Mucosa of stomach (tissue), 1 donor: ENCODE data around the gene CD34.

Experiments used
- H3K27me3 ChIP-seq: one replicate; pipeline ENCODE4 v1.7.0; 2013; ENCODE audit warnings: mild to moderate bottlenecking, low read length; ENCODE audit not compliant: control insufficient read depth, insufficient read depth
- H3K36me3 ChIP-seq: one replicate; pipeline ENCODE4 v1.7.0; 2013; ENCODE audit warnings: low read length; ENCODE audit not compliant: control insufficient read depth, insufficient read depth
- H3K4me1 ChIP-seq: one replicate; pipeline ENCODE4 v1.7.0; 2013; ENCODE audit warnings: mild to moderate bottlenecking, low read length; ENCODE audit not compliant: control insufficient read depth, insufficient read depth
- H3K4me3 ChIP-seq: one replicate; pipeline ENCODE4 v1.7.0; 2013; ENCODE audit warnings: low read length
- H3K9ac ChIP-seq: one replicate; pipeline ENCODE4 v1.7.0; 2013; ENCODE audit warnings: mild to moderate bottlenecking, low read length, moderate library complexity
- H3K9me3 ChIP-seq: one replicate; pipeline ENCODE4 v1.7.0; 2013; ENCODE audit warnings: mild to moderate bottlenecking, low read length, moderate library complexity; ENCODE audit not compliant: control insufficient read depth
- donor health status: Pancreatic carcinoma.

CD34 gene

DNA sequence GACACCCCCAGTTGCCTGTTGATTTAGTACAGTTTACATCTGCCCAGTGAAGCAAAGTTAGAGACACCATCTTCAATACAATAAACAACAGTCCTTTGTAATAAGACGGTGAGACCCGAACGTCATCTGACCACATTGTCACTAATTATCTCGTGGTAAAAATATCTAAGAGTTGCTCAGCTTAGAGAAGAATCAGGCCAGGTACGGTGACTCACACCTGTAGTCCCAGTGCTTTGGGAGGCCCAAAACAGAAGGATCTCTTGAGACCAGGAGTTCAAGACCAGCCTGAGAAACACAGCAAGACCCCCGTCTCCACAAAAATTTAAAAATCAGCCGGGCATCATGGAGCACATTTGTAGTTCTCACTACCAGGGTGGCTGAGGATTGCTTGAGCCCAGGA is 53.5 kb downstream of the CD34 start:
- Histone ChIP-seq H3K4me3 (no peak overlapping the region), H3K27me3 (no peaks in the 10 kb centered on the region), H3K36me3 (no peaks in the 10 kb centered on the region), H3K9ac (no peak overlapping the region), H3K9me3 (no peaks in the 10 kb centered on the region), H3K4me1 (peaks cover 22% of the 10 kb centered on the region)

DNA sequence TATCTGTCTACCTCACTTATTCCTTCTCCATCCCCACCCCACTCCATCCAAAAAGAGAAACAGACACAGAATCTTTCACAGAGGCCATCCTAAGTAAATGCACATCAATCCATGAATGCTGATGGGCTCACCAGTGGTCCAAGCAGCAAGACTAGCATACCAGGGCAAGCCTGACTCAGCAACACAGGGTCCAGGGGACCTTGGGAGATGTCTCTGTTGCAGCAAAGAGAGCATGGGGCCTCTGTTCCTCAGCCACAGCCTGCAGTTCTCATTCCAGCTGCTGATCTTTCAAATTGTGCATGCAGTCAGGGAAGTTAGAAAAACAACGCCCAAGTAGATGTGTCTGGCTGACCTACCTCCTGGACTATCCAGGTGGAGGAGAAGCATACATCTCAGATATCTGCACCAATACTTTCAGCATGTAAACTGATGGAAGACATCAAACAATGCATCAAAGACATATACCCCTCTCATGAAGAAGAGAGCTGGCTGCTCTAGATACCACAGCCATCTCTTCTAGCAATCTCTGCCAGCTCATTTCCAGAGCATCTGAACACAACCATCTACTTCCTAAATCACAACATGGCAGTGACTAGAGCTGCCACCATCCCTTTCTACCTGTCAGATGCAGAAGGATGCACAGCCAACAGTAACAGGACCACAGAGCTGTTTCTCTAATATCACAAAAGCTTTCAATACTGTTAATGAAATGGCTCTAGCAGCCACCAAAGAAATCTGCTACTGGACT is 54.5 kb downstream of the CD34 start:
- Histone ChIP-seq H3K4me1 (peaks cover 16% of the 10 kb centered on the region), H3K36me3 (no peaks in the 10 kb centered on the region)

GRCh38 chr1:207854001-207854400 is 56.9 kb downstream of the CD34 start:
- Histone ChIP-seq H3K36me3 (no peaks in the 10 kb centered on the region), H3K4me3 (no peak overlapping the region), H3K9me3 (no peaks in the 10 kb centered on the region), H3K4me1 (peaks cover 25% of the 10 kb centered on the region), H3K9ac (no peak overlapping the region), H3K27me3 (no peaks in the 10 kb centered on the region)

More for the DNA sequence above, 54.5 kb downstream of the CD34 start:
- H3K9ac ChIP-seq, result no peak overlapping the region
- H3K4me3 ChIP-seq, result no peak overlapping the region
- H3K9me3 ChIP-seq, result no peaks in the 10 kb centered on the region
- no peaks in the 10 kb centered on the region for H3K27me3 ChIP-seq

- peaks cover 25% of the 10 kb centered on the region for H3K4me1 ChIP-seq
Measured at GRCh38 chr1:207853372-207853757, 57.6 kb downstream of the CD34 start.

GRCh38 chr1:207852576-207853371 is 58.2 kb downstream of the CD34 start:
- Histone ChIP-seq H3K9ac (no peak overlapping the region), H3K4me1 (peaks cover 31% of the 10 kb centered on the region), H3K27me3 (no peaks in the 10 kb centered on the region), H3K36me3 (no peaks in the 10 kb centered on the region), H3K4me3 (no peak overlapping the region), H3K9me3 (no peaks in the 10 kb centered on the region)

More at GRCh38 chr1:207853372-207853757, 57.6 kb downstream of the CD34 start:
- Histone ChIP-seq H3K9me3 (no peaks in the 10 kb centered on the region), H3K27me3 (no peaks in the 10 kb centered on the region), H3K36me3 (no peaks in the 10 kb centered on the region), H3K4me3 (no peak overlapping the region), H3K9ac (no peak overlapping the region)

DNA sequence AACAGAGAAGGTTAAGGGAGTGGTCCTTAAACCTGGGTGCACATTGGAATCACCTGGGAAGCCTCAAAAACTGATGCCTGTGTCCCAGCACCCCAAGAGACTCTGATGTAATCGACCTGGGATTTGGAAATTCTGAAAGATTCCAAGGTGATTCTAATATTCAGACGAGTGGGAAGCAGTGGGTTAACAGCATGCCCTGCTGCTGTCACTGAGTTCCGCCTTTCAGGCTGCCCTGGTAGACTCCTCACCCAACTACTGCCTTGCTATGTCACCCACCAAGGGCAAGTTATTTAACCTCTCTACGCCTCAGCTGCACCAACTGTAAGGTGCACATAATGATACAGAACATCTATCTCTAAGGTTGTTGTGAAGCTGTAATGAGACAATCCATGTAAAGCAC is 59.2 kb downstream of the CD34 start:
- H3K4me1 ChIP-seq, result peaks cover 35% of the 10 kb centered on the region
- no peaks in the 10 kb centered on the region for H3K27me3 ChIP-seq
- H3K4me3 ChIP-seq, result no peak overlapping the region
- H3K9me3 ChIP-seq, result no peaks in the 10 kb centered on the region
- H3K9ac ChIP-seq, result no peak overlapping the region
- no peaks in the 10 kb centered on the region for H3K36me3 ChIP-seq

DNA sequence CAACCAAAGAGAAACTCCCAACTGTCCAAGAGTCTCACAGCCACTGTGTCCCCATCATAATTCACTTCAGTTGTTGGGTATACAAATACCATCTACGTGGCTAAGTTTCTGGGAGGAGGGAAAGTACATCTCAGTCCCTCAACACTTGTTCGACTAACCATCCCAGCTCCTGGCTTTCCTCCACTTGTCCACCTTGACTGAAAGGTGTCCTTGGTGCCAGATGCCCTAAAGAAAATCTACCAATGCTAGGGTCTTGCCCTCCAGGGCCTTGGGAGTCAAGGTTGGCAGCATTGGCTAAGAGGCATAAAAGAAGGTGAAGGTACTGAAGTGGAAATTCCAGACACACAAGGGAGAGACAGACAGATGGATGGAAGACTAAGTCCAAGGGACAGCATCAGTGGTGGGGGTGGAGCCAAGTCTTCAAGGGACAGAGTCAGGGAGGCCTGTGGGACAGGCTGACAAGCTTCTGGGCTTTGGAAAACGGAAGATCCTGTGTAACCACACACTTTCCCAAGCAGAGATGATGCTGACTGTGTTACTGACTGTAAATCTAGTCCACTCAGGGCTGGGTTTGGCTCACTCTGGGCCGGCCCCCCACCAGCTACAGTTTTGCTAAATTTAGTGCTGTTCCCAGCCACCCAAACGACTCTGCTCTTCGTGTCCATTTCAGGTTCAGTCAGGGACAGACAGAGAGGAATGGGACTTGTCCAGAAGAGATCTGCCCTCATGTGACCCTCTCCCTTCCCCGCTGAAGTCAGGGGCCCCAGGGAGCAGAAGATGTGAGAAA is 60.1 kb downstream of the CD34 start:
- no peaks in the 10 kb centered on the region for H3K9me3 ChIP-seq
- H3K27me3 ChIP-seq, result no peaks in the 10 kb centered on the region
- peaks cover 35% of the 10 kb centered on the region for H3K4me1 ChIP-seq
- H3K36me3 ChIP-seq, result no peaks in the 10 kb centered on the region
- no peak overlapping the region for H3K4me3 ChIP-seq
- H3K9ac ChIP-seq, result no peak overlapping the region

GRCh38 chr1:207849646-207850045 is 61.3 kb downstream of the CD34 start:
- H3K9me3 ChIP-seq, result no peaks in the 10 kb centered on the region
- H3K36me3 ChIP-seq, result no peaks in the 10 kb centered on the region
- peaks cover 35% of the 10 kb centered on the region for H3K4me1 ChIP-seq
- no peak overlapping the region for H3K4me3 ChIP-seq
- no peak overlapping the region for H3K9ac ChIP-seq
- no peaks in the 10 kb centered on the region for H3K27me3 ChIP-seq

DNA sequence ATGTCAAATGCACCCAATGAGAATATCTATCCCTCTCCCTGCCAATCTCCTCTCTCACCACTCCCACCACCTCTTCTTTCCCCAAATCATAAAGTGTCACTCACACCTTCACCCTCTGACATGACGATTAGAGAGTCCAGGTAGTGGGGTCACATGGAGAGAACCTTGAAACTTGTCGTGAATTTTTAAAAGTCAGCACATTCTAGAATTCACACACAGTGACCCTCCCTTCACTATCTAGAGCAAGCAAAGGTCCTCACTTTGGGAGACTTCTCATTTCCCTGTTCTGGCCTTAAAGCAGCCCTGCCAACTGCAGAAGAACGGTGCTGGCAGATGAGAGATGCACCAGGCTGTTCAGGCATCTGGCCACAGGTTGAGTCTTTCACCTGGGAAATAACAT is 61.9 kb downstream of the CD34 start:
- Histone ChIP-seq H3K9me3 (no peaks in the 10 kb centered on the region), H3K4me3 (no peak overlapping the region), H3K27me3 (no peaks in the 10 kb centered on the region), H3K4me1 (peaks cover 35% of the 10 kb centered on the region), H3K36me3 (no peaks in the 10 kb centered on the region), H3K9ac (no peak overlapping the region)

DNA sequence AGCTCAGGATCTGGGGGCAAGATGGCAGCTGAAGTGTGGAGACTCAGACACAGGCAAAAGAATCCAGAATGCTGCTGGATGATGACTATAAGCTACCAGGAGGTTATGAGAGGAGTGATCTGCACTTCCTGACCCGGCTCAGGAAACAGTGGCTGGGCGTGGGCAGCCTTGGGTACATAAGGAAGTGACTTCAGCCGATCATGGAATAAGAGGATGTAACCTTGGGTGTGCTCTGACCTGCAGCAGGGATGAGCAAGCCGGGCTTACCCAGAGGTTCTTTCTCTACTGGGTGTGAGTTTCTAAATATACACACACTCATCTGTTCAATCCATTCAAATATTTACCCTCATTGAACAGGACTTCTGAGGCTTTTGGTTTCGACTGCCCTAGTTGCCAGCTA is 62.7 kb downstream of the CD34 start:
- H3K4me3 ChIP-seq, result no peak overlapping the region
- no peak overlapping the region for H3K9ac ChIP-seq
- H3K4me1 ChIP-seq, result peaks cover 31% of the 10 kb centered on the region
- no peaks in the 10 kb centered on the region for H3K27me3 ChIP-seq
- no peaks in the 10 kb centered on the region for H3K36me3 ChIP-seq
- H3K9me3 ChIP-seq, result no peaks in the 10 kb centered on the region

GRCh38 chr1:207847116-207847515 is 63.8 kb downstream of the CD34 start:
- H3K27me3 ChIP-seq, result no peaks in the 10 kb centered on the region
- no peaks in the 10 kb centered on the region for H3K9me3 ChIP-seq
- peaks cover 3% of the 10 kb centered on the region for H3K36me3 ChIP-seq
- peaks cover 23% of the 10 kb centered on the region for H3K4me1 ChIP-seq
- H3K4me3 ChIP-seq, result no peak overlapping the region
- no peak overlapping the region for H3K9ac ChIP-seq

DNA sequence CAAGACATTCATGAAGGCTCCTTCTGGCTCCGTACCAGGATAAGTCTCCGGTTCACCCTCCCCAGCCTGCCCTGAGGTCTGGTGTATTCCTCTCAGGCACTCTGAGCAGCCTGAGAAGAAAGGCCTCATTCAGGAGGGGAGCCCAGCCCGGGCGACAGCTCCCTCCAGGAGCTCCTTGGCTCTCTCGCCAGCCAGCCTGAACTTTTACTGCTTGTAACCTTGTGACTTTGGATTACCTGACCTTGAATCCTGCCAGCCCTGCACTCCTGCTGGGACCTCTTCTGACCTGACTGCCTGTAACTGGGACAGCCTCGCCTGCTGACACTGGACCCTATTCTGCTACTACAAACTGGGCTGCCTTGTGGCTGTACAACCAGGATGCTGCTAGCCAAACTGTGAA is 65.8 kb downstream of the CD34 start:
- Histone ChIP-seq H3K4me1 (peaks cover 23% of the 10 kb centered on the region), H3K4me3 (no peak overlapping the region), H3K36me3 (peaks cover 5% of the 10 kb centered on the region), H3K9me3 (no peaks in the 10 kb centered on the region), H3K27me3 (no peaks in the 10 kb centered on the region), H3K9ac (no peak overlapping the region)
